H9 (cell line): ENCODE measurements around the gene CAV2. TPM values are rescaled to one million over a fixed set of nuclear protein-coding genes. Genes with fewer than 3 reads are reported as not detected.

Experiments used
- DNase-seq: peaks from one replicate; pipeline ENCODE4 v3.0.0-alpha.2; 2017
- H2AFZ ChIP-seq: one replicate; pipeline ENCODE4 v1.6.1; 2013; ENCODE audit warnings: mild to moderate bottlenecking, low read length, control low read depth, moderate library complexity
- H2AK5ac ChIP-seq: 2 replicates; pipeline ENCODE4 v1.6.1; 2013; ENCODE audit warnings: low read length, control low read depth, mixed read lengths; ENCODE audit not compliant: insufficient read length
- H2BK120ac ChIP-seq: one replicate; pipeline ENCODE4 v1.6.1; 2013; ENCODE audit warnings: low read depth, mild to moderate bottlenecking, low read length, control low read depth, inconsistent platforms; ENCODE audit not compliant: poor library complexity, severe bottlenecking
- H2BK12ac ChIP-seq: 2 replicates; pipeline ENCODE4 v1.6.1; 2013; ENCODE audit warnings: low read length, control low read depth, mixed read lengths, low read depth; ENCODE audit not compliant: insufficient read length
- H2BK15ac ChIP-seq: 2 replicates; pipeline ENCODE4 v1.6.1; 2013; ENCODE audit warnings: low read depth, low read length, control low read depth
- H2BK20ac ChIP-seq: one replicate; pipeline ENCODE4 v1.6.1; 2013; ENCODE audit warnings: low read depth, mild to moderate bottlenecking, low read length, control low read depth, inconsistent platforms; ENCODE audit not compliant: poor library complexity, severe bottlenecking
- H2BK5ac ChIP-seq: 2 replicates; pipeline ENCODE4 v1.6.1; 2013; ENCODE audit warnings: low read length, control low read depth, mixed read lengths; ENCODE audit not compliant: insufficient read length
- H3K14ac ChIP-seq: 2 replicates; pipeline ENCODE4 v1.6.1; 2013; ENCODE audit warnings: low read length, control low read depth; ENCODE audit not compliant: insufficient read depth
- H3K18ac ChIP-seq: 2 replicates; pipeline ENCODE4 v1.6.1; 2013; ENCODE audit warnings: low read depth, mild to moderate bottlenecking, mixed read lengths, low read length, control low read depth; ENCODE audit not compliant: insufficient read length
- H3K23ac ChIP-seq: 2 replicates; pipeline ENCODE4 v1.6.1; 2013; ENCODE audit warnings: low read length, control low read depth, mixed read lengths, low read depth; ENCODE audit not compliant: insufficient read length
- H3K23me2 ChIP-seq: 2 replicates; pipeline ENCODE4 v1.6.1; 2013; ENCODE audit warnings: low read depth, mild to moderate bottlenecking, mixed read lengths, low read length, control low read depth; ENCODE audit not compliant: insufficient read length, poor library complexity, severe bottlenecking
- H3K27ac ChIP-seq: 2 replicates; pipeline ENCODE4 v1.5.1; 2013; ENCODE audit warnings: low read length, control low read depth, mixed read lengths, low read depth; ENCODE audit not compliant: insufficient read length
- H3K27me3 ChIP-seq: 2 replicates; pipeline ENCODE4 v1.6.1; 2013; ENCODE audit warnings: low read length, control low read depth, inconsistent platforms; ENCODE audit not compliant: insufficient read depth
- H3K4ac ChIP-seq: 2 replicates; pipeline ENCODE4 v1.6.1; 2013; ENCODE audit warnings: low read depth, mild to moderate bottlenecking, control low read depth, inconsistent platforms, low read length, moderate library complexity
- H3K4me1 ChIP-seq: 2 replicates; pipeline ENCODE4 v1.6.1; 2013; ENCODE audit warnings: low read length, control low read depth, inconsistent platforms; ENCODE audit not compliant: insufficient read depth
- H3K4me2 ChIP-seq: 2 replicates; pipeline ENCODE4 v1.6.1; 2013; ENCODE audit warnings: low read length, control low read depth, mixed read lengths; ENCODE audit not compliant: insufficient read length, insufficient read depth
- H3K56ac ChIP-seq: 2 replicates; pipeline ENCODE4 v1.6.1; 2013; ENCODE audit warnings: low read depth, mild to moderate bottlenecking, mixed read lengths, low read length, control low read depth; ENCODE audit not compliant: insufficient read length
- H3K79me1 ChIP-seq: 2 replicates; pipeline ENCODE4 v1.6.1; 2013; ENCODE audit warnings: low read depth, mild to moderate bottlenecking, moderate library complexity, low read length, control low read depth, inconsistent platforms; ENCODE audit not compliant: insufficient read depth, poor library complexity, severe bottlenecking
- H3K79me2 ChIP-seq: 2 replicates; pipeline ENCODE4 v1.6.1; 2013; ENCODE audit warnings: low read length, control low read depth, inconsistent platforms; ENCODE audit not compliant: insufficient read depth
- H3K9ac ChIP-seq: 2 replicates; pipeline ENCODE4 v1.6.1; 2013; ENCODE audit warnings: low read length, control low read depth, mixed read lengths; ENCODE audit not compliant: insufficient read length; ENCODE audit errors: extremely low read depth
- H3K9me3 ChIP-seq: one replicate; pipeline ENCODE4 v1.6.1; 2013; ENCODE audit warnings: low read depth, low read length, inconsistent platforms; ENCODE audit not compliant: control insufficient read depth
- H3T11ph ChIP-seq: one replicate; pipeline ENCODE4 v1.6.1; 2013; ENCODE audit warnings: mild to moderate bottlenecking, low read length, control low read depth, inconsistent platforms
- H4K20me1 ChIP-seq: one replicate; pipeline ENCODE4 v1.6.1; 2013; ENCODE audit not compliant: control insufficient read depth, insufficient read length, insufficient read depth
- H4K5ac ChIP-seq: 2 replicates; pipeline ENCODE4 v1.6.1; 2013; ENCODE audit warnings: low read depth, mild to moderate bottlenecking, mixed read lengths, low read length, control low read depth; ENCODE audit not compliant: insufficient read length
- H4K8ac ChIP-seq: replicated peaks from 2 replicates; pipeline ENCODE4 v1.6.1; 2013; ENCODE audit warnings: low read length, control low read depth, mixed read lengths, low read depth; ENCODE audit not compliant: insufficient read length
- H4K91ac ChIP-seq: 2 replicates; pipeline ENCODE4 v1.6.1; 2013; ENCODE audit warnings: low read depth, mild to moderate bottlenecking, moderate library complexity, mixed read lengths, low read length, control low read depth; ENCODE audit not compliant: insufficient read length
- H3K27ac Mint-ChIP-seq, 3 experiments: 2 replicates in 2 of 3; 3 replicates in 1 of 3; pipeline ENCODE4 v1.8.0; 2020 to 2021; ENCODE audit warnings: mixed read lengths in 3 of 3, mild to moderate bottlenecking in 1 of 3, moderate library complexity in 1 of 3
- H3K27me3 Mint-ChIP-seq: 2 replicates; pipeline ENCODE4 v1.8.0; 2021; ENCODE audit warnings: low read depth, mild to moderate bottlenecking, moderate library complexity, mixed read lengths
- H3K36me3 Mint-ChIP-seq, 3 experiments: 2 replicates in 2 of 3; 3 replicates in 1 of 3; pipeline ENCODE4 v1.8.0; 2020 to 2021; ENCODE audit warnings: low read depth in 3 of 3, mixed read lengths in 3 of 3; ENCODE audit not compliant: insufficient read depth in 1 of 3
- H3K4me1 Mint-ChIP-seq, 2 experiments: 2 replicates each; pipeline ENCODE4 v1.8.0; 2020; ENCODE audit warnings: mixed read lengths in 2 of 2
- H3K4me3 Mint-ChIP-seq, 2 experiments: 2 replicates in 1 of 2; 3 replicates in 1 of 2; pipeline ENCODE4 v1.8.0; 2020 to 2021; ENCODE audit warnings: mild to moderate bottlenecking in 2 of 2, mixed read lengths in 2 of 2, moderate library complexity in 1 of 2
- H3K9me3 Mint-ChIP-seq, 2 experiments: 2 replicates in 1 of 2; 3 replicates in 1 of 2; pipeline ENCODE4 v1.8.0; 2020; ENCODE audit warnings: mild to moderate bottlenecking in 2 of 2, mixed read lengths in 2 of 2, moderate library complexity in 1 of 2
- CTCF ChIP-seq: fragments of 200-600 bp; sonication (generic); conservative IDR thresholded peaks from 3 replicates; pipeline ENCODE4 v1.8.0; 2021; ENCODE audit warnings: antibody characterized with exemption, mild to moderate bottlenecking
- WGBS: extraction: QIAGEN DNeasy Blood & Tissue Kit; methylation state at CpG from one replicate; pipeline ENCODE4 v1.1.7; 2013; ENCODE audit warnings: missing lambda C conversion rate, low lambda C conversion rate, mixed read lengths; ENCODE audit not compliant: insufficient read length; ENCODE audit errors: extremely low coverage; 5-methylcytosine and 5-hydroxymethylcytosine counted together
- total RNA-seq: library from RNA; stranded (reverse); gene quantifications from 2 replicates; pipeline ENCODE4 v1.2.1, GENCODE V29; 2021

Gene CAV2
- total RNA-seq, 1 experiment from 2014 or later, result 3.7 TPM

GRCh38 chr7:116547347-116547746 lies 47.8 kb downstream of the CAV2 start:
- no peak overlapping the region for H3K27ac ChIP-seq

More at GRCh38 chr7:116547347-116547746, 47.8 kb downstream of the CAV2 start:
- Mint-ChIP-seq H3K36me3 (no peaks in the 10 kb centered on the region), H3K4me3 (no peak overlapping the region), H3K4me1 (no peaks in the 10 kb centered on the region), H3K27ac (no peak overlapping the region; a peak in 1 of 7 replicates), H3K27me3 (no peaks in the 10 kb centered on the region), H3K9me3 (no peaks in the 10 kb centered on the region)
- no peak overlapping the region for H2BK5ac ChIP-seq
- TF ChIP-seq CTCF, result no peak
- H3K79me1 ChIP-seq, result no peaks in the 10 kb centered on the region
- no peak overlapping the region for H3K23ac ChIP-seq
- H3K4me2 ChIP-seq, result no peak overlapping the region
- no peaks in the 10 kb centered on the region for H4K20me1 ChIP-seq
- DNase-seq, result no peak
- H3K4ac ChIP-seq, result no peak overlapping the region
- H2BK12ac ChIP-seq, result no peak overlapping the region
- no CpG with 5 or more reads among the region's 2 CpGs for WGBS
- H4K8ac ChIP-seq, result no peak overlapping the region
- H3K56ac ChIP-seq, result no peak overlapping the region
- H3T11ph ChIP-seq, result no peak overlapping the region
- no peak overlapping the region for H3K14ac ChIP-seq
- H3K27me3 ChIP-seq, result no peaks in the 10 kb centered on the region
- H3K9ac ChIP-seq, result no peak overlapping the region
- H4K91ac ChIP-seq, result no peak overlapping the region
- no peaks in the 10 kb centered on the region for H3K23me2 ChIP-seq
- no peaks in the 10 kb centered on the region for H3K4me1 ChIP-seq
- no peak overlapping the region for H2AFZ ChIP-seq
- no peak overlapping the region for H3K18ac ChIP-seq
- H3K9me3 ChIP-seq, result no peaks in the 10 kb centered on the region
- H2BK15ac ChIP-seq, result no peak overlapping the region
- no peak overlapping the region for H2AK5ac ChIP-seq
- H4K5ac ChIP-seq, result no peak overlapping the region
- H2BK120ac ChIP-seq, result no peak overlapping the region
- H3K79me2 ChIP-seq, result no peaks in the 10 kb centered on the region
- no peak overlapping the region for H2BK20ac ChIP-seq
